HG03460 (cell line): ENCODE data around the gene PLXNB1.

Experiments used
- ATAC-seq: cut with Tn5 transposase; IDR thresholded peaks from one replicate; pipeline ENCODE4 v1.9.1; 2021; ENCODE audit not compliant: unreplicated experiment

PLXNB1 gene

DNA sequence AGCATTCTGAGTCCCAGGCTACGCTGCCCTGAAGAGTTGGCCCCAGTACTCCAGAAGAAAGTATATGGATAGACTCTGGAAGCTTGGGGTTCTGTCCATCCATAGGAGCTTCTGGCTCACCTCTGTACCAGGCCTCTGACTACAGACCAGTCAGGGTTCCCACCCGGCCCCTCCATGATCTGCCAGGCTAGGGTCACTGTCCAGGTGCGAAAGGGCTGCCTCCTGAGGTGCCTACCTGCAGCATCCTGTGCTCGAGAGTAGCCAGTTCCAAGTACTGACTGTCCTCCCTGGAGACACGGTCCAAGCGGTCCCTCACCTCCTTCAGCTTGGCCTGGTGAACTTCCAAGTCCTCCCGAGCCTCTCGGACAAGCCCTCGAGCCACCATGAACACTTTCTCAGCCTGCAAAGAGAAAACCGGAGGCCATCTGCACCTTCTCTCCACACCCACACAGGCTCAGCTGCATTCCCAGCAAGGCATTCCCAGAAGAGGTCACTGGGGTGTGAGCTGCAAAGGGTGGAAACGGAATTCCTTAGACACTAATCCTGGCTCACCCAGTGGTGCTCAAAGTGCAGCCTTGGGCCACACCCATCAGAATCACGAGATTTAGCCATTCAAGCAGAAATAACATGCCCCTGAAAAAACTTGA, 3.7 kb upstream of the PLXNB1 start:
- no peak for ATAC-seq

- no peak for ATAC-seq
Measured at GRCh38 chr3:48432411-48433371, 2.8 kb upstream of the PLXNB1 start.

DNA sequence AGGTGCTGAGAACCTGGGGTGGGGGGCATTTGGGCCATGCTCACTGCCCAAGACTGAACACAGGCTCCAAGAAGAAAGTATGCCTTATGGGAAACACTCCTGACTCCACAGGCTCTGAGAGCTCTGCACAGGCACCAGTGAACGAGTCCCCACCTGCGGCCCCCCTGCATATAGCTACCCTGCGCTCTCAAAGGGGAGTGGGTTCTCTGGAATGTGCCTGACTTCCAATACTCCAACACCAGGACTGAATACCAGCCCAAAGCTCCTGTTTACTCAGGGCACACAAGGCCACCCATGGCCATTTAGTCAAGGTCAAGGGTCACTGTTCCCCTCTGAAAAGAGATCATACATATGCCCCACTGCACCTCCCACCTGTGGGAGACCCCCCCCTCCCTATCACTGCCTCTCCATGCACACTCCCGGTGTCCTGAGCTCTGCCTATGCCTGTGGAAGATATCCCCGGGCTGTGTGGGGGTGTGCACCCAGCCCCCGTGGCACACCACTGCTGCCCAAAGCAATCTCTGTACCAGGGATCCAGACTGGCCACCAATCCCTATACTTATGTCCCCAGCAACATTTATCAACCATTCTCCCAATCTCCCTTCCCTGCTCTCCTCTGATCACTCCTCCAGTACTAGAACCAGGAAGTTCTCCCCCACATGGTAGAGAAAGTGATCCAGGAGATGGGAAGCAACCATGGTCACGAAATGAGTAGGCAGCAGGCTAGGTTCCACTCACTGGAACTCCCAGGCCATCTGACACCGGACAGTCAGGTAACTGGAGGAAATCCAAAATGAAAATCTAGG, 1.5 kb upstream of the PLXNB1 start:
- ATAC-seq, result no peak

- ATAC-seq, result no peak
Measured at GRCh38 chr3:48430708-48431101, 819 bp upstream of the PLXNB1 start.

- no peak for ATAC-seq
Measured at GRCh38 chr3:48429317-48429959, 448 bp downstream of the PLXNB1 start.

GRCh38 chr3:48428572-48429316, 1.1 kb downstream of the PLXNB1 start:
- ATAC-seq, result no peak

DNA sequence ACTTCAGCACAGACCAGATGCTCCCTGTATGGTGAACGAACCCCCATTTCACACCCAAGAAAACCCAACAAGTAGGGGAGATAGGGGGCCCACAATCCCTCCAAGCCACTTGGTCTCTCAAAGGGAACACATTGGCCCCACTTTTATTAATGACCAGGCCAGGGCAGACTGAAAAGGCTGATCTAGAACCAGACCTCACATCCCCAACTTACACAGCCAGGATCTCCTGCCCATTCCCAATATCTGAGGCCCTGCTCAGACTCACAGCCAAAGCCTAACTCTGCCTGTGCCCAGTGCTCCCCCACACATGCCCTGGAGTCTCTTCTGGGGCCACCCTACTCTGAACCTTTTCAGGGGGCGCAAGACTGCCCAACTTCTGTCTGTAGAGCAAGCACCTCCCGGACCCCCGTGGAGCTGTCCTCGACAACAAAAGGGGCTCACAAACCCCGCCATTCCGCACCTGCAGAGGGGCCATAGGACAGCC, 1.8 kb downstream of the PLXNB1 start:
- ATAC-seq, result no peak

- ATAC-seq, result no peak
Measured at GRCh38 chr3:48427630-48427962, 2.3 kb downstream of the PLXNB1 start.

DNA sequence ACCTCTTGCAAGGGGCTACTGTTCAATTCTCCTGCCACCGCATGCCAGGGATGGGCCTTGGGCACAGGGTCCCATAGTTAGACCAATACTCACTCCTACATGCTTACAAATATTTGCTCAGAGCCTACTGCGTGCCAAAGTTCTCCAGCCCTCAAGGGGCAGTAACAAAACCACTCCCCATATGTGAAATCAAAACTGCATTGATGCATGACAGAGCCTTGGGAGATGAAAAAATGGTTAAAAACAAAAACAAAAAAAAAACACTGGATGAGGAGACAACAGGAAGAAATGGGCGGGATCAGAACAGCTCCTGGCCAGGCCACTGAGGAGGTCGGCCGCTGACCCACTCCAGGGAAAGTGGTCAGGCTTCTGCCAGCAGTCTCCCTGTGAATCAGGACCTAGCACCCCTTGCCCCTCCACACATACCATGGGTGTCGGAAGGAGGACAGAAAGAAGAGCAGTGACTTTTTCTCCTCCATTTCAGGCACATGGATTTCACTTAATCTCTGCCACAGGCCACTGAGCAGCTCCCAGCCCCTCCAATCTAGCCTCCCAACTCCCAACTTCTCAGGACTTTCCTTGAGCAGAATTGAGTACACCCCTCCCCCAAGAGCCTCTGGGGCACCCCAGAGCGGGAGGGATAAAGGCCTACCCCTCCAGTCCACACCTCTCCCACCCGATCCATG, 2.8 kb downstream of the PLXNB1 start:
- no peak for ATAC-seq

- no peak for ATAC-seq
Measured at GRCh38 chr3:48426401-48426909, 3.4 kb downstream of the PLXNB1 start.

- no peak for ATAC-seq
Measured at GRCh38 chr3:48425281-48425812, 4.5 kb downstream of the PLXNB1 start.

DNA sequence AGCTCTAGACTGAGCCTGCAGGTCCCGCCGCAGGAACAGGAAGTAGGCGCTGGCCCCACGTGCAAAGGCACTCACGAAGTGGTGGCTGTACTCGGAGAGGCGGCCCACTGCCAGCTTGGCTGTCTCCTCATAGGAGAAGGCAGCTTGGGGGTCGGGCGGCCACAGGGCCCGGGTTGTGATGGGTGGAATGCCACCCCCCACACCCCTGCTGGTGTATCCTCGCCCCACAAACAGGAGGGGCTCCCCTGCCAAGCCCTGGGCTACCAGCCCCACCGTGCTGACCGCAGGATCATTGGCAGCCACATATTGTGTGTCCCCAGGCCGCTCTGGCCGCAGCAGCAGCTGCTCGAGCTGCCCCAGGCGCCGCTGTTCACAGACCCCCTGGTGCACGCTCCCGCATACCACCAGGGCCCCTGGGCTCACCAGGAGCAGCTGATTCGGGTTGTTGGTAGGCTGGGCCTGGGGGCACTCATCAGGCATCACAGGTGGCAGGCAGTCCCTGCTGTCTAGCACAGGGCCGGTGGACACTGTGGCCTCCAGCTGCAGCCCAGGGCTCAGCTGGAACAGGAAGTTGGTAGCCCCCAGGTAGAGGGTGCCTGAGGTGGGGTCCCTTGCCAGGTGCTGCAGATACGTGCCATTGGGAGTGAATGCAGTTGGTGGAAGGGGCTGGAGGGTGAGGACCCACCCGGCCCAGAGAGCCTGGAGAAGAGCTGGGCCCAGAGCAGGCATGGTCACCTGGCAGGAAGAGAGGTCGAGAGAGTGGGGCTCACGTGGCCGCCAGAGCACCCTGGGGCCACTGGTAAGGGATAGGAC, 5.8 kb downstream of the PLXNB1 start:
- no peak for ATAC-seq

- ATAC-seq, result no peak
Measured at GRCh38 chr3:48423241-48423882, 6.5 kb downstream of the PLXNB1 start.

- ATAC-seq, result no peak
Measured at GRCh38 chr3:48422681-48423080, 7.2 kb downstream of the PLXNB1 start.

- no peak for ATAC-seq
Measured at GRCh38 chr3:48422272-48422671, 7.6 kb downstream of the PLXNB1 start.

GRCh38 chr3:48420561-48420960, 9.3 kb downstream of the PLXNB1 start:
- no peak for ATAC-seq

- no peak for ATAC-seq
Measured at GRCh38 chr3:48419597-48419996, 10.3 kb downstream of the PLXNB1 start.

- ATAC-seq, result no peak
Measured at GRCh38 chr3:48419149-48419548, 10.7 kb downstream of the PLXNB1 start.
